Neural crest cell (in vitro differentiated cells): ENCODE data around the gene SND1. TPM values are rescaled to one million over a fixed set of nuclear protein-coding genes. Genes with fewer than 3 reads are reported as not detected.
A peak's percentile ranks its signal among the peaks of the same experiment; 100 is the strongest.

Source experiments
- DNase-seq: peaks from one replicate; pipeline ENCODE4 v3.0.0; 2021; ENCODE audit warnings: low read depth, mixed read lengths, low spot score
- H3K27ac Mint-ChIP-seq: one replicate; pipeline ENCODE4 v1.8.0; 2021; ENCODE audit warnings: mild to moderate bottlenecking, mixed read lengths; ENCODE audit not compliant: unreplicated experiment
- H3K27me3 Mint-ChIP-seq: 2 replicates; pipeline ENCODE4 v1.8.0; 2021; ENCODE audit warnings: low read depth, mild to moderate bottlenecking, mixed read lengths
- H3K36me3 Mint-ChIP-seq: 2 replicates; pipeline ENCODE4 v1.8.0; 2021; ENCODE audit warnings: low read depth, mild to moderate bottlenecking, mixed read lengths
- H3K4me1 Mint-ChIP-seq: 2 replicates; pipeline ENCODE4 v1.8.0; 2021; ENCODE audit warnings: mixed read lengths
- H3K4me3 Mint-ChIP-seq: one replicate; pipeline ENCODE4 v1.8.0; 2021; ENCODE audit warnings: mild to moderate bottlenecking, mixed read lengths
- H3K9me3 Mint-ChIP-seq: 2 replicates; pipeline ENCODE4 v1.8.0; 2021; ENCODE audit warnings: mixed read lengths
- total RNA-seq: library from RNA; stranded (reverse); gene quantifications from 2 replicates; pipeline ENCODE4 v1.2.1, GENCODE V29; 2021
- TF ChIP-seq, protein P1 (sequence below): fragments of 200-600 bp; sonication (generic); conservative IDR thresholded peaks from 2 replicates; pipeline ENCODE4 v1.5.0; 2021; ENCODE audit warnings: antibody characterized with exemption, mild to moderate bottlenecking

Gene SND1
- total RNA-seq, 1 donor from 2014 or later = 184 TPM

DNA sequence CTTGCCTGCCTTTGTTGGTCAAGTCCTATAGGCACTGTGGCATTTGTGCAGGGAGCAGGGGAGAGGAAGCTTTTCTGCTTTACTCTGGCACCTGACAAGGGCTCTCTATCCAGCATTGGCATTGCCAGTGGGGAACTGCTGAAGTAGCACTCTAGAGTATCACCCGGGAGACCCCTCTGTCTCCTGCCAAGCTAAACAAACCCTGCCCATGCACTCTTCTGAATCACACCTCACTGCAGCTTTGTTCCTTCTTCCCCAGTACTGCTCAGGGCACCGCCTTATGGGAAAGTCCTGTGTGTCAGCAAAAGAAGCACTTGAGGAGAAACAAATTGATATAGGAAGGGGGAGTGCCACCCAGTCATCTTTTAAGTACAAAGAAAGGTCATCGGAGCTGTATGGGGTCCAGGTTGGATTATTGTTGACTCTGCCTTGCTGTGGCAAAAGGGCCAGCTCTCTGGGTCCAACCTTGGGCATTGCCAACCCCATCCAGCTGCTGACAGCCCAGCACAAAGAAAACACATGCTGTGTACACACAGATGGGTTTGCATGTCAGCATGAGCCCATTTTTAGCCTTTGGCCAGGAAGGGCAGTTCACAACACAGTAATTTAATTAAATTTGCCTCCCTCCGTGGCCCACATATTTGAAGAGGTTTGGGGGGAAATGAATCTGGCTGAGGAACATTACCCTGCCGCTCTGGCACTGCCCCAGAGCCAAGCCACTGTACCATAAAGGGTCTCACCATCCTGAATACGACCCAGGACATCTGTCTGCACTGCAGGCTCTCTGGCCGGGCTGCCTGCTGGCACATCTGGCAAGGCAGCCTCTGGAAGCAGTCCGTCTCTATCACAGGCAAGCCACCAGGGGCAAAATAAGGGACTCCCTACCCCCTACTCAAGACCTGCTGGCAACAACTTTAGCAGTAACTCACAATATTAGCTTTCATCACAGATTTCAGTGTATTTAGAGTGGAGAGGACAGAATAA lies 366.2 kb downstream of the SND1 start:
- H3K27me3 Mint-ChIP-seq = no peaks in the 10 kb centered on the region
- no peak for DNase-seq
- no peak overlapping the region for H3K4me3 Mint-ChIP-seq
- peaks cover 41% of the 10 kb centered on the region for H3K4me1 Mint-ChIP-seq
- H3K9me3 Mint-ChIP-seq = no peaks in the 10 kb centered on the region
- H3K36me3 Mint-ChIP-seq = peaks cover 15% of the 10 kb centered on the region
- H3K27ac Mint-ChIP-seq = peak overlapping the region; percentile 72
- TF ChIP-seq, protein P1, sequence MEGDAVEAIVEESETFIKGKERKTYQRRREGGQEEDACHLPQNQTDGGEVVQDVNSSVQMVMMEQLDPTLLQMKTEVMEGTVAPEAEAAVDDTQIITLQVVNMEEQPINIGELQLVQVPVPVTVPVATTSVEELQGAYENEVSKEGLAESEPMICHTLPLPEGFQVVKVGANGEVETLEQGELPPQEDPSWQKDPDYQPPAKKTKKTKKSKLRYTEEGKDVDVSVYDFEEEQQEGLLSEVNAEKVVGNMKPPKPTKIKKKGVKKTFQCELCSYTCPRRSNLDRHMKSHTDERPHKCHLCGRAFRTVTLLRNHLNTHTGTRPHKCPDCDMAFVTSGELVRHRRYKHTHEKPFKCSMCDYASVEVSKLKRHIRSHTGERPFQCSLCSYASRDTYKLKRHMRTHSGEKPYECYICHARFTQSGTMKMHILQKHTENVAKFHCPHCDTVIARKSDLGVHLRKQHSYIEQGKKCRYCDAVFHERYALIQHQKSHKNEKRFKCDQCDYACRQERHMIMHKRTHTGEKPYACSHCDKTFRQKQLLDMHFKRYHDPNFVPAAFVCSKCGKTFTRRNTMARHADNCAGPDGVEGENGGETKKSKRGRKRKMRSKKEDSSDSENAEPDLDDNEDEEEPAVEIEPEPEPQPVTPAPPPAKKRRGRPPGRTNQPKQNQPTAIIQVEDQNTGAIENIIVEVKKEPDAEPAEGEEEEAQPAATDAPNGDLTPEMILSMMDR = no peak

DNA sequence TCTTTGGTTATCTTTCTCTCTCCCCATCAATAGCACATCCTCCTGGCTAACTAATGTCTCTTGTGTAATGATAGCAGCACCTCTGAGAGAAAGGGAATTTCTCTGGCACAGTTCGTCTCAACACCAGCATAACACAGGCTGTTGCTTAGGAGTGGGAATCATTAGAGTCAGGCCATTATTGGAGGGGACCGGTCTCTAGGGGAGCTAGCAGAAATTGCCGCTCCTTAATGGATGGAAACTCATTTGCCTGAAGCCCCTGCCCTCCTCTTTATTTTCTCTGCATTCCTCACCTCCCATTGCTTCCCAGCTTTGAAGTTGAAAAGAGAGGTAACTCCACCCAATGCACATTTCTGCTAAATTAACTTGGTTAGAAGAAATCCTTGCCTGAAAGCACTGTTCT lies 367.3 kb downstream of the SND1 start:
- H3K4me1 Mint-ChIP-seq = peaks cover 45% of the 10 kb centered on the region
- no peak for DNase-seq
- peak overlapping the region; percentile 16 for H3K27ac Mint-ChIP-seq
- H3K9me3 Mint-ChIP-seq = no peaks in the 10 kb centered on the region
- TF ChIP-seq, protein P1 = no peak
- H3K36me3 Mint-ChIP-seq = peaks cover 13% of the 10 kb centered on the region
- no peaks in the 10 kb centered on the region for H3K27me3 Mint-ChIP-seq
- H3K4me3 Mint-ChIP-seq = no peak overlapping the region

DNA sequence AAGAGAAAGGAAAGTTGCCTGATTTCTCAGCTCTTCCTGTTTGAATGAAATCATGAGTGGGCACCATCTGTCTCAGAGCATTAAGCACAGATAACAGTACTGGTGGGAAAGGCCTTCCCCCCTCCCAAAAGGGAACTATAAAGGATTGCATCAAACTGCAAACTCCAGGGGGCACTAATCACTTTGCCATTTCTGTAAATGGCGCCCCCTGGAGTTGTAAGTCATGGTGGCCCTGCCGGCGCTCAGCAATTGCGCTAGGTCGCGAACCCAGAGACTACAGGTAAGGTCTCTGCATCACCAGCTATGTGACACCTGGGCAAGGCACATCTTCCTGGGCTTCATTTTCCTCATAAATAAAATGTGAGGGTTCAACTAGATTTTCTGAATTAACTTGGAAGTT lies 368.2 kb downstream of the SND1 start:
- H3K4me1 Mint-ChIP-seq = peaks cover 49% of the 10 kb centered on the region
- H3K4me3 Mint-ChIP-seq = no peak overlapping the region
- no peak overlapping the region for H3K27ac Mint-ChIP-seq
- TF ChIP-seq, protein P1 = peak; percentile 47
- DNase-seq = no peak
- H3K27me3 Mint-ChIP-seq = no peaks in the 10 kb centered on the region
- peaks cover 12% of the 10 kb centered on the region for H3K36me3 Mint-ChIP-seq
- H3K9me3 Mint-ChIP-seq = no peaks in the 10 kb centered on the region

DNA sequence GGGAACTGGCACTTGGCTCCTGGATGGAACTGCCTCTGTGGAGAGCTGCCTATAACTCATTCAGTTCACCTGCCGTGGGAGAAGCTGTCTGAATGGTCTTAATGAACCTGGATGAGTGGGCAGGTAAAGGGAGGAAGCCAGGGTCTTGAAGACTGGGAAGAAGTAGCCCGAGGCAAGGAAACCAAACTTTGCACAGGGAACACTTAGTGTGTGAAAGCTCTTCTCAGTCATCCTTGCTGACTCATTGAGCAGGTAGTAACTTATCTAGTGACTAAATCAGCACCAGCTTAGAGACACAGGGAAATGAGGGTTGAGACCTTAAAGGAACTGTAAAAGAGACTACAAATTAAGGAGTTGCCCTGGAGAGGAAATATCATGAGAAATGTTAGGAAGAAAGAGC lies 369.4 kb downstream of the SND1 start:
- no peak for DNase-seq
- Mint-ChIP-seq H3K27ac (no peak overlapping the region), H3K27me3 (no peaks in the 10 kb centered on the region), H3K4me3 (peak overlapping the region; percentile 11), H3K4me1 (peaks cover 61% of the 10 kb centered on the region), H3K9me3 (no peaks in the 10 kb centered on the region), H3K36me3 (peaks cover 12% of the 10 kb centered on the region)
- TF ChIP-seq, protein P1 = no peak

DNA sequence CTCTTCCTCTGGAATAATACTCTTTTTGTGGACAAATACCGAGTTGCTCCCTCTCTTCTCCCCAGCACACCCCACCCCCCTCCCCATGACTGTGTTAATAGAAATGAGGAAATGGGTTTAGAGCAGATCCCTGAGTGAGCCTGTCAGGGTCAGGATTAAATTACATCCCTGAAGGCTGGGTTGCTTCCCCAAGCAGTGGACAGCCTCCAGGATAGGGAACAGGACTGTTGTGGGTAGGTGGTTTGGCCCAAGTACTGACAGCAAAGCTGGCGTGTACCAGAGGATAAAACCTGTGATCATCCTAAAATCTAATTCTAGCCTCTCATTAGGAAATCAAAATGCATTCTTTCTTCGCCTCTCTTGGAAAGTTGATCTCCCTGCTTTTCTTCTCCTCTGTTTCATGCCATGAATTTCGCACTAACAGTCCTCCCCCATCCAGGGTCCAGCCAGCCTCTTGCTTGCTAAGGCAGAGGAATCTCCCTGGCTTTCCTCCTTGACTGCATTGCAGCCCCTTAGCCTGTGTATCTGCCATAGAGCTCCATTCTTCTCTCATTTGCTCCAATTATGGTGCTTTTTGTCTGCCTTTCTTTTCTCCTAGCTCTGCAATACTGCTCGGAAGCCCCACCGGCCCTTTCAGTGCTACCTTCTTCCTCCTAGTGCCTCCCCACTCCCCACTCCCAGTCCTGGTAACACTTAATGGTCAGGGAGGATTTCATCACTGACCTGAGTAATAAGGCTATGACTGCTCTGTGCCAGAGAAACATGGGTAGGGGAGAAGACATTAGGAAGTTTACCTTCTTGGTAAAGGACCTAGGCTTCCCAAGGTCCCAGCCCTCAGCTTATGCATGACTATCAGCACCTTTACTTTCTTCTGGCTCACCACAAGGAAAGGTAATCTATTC lies 370.9 kb downstream of the SND1 start:
- H3K36me3 Mint-ChIP-seq = peaks cover 15% of the 10 kb centered on the region
- H3K4me1 Mint-ChIP-seq = peaks cover 70% of the 10 kb centered on the region
- no peaks in the 10 kb centered on the region for H3K27me3 Mint-ChIP-seq
- no peak overlapping the region for H3K27ac Mint-ChIP-seq
- no peaks in the 10 kb centered on the region for H3K9me3 Mint-ChIP-seq
- TF ChIP-seq, protein P1 = no peak
- H3K4me3 Mint-ChIP-seq = peak overlapping the region; percentile 13
- no peak for DNase-seq
